PC-3 (cell line): ENCODE measurements around the gene AGAP1. TPM values are rescaled to one million over a fixed set of nuclear protein-coding genes. Genes with fewer than 3 reads are reported as not detected.
"Not testable (repeated sequence)": the region's sequence is repeated elsewhere in the genome, so short reads cannot be mapped to it uniquely, and the experiment has no call there.

Experiments used
- ATAC-seq: fragments of 200-7000 bp; cut with Tn5 transposase; 2 replicates; pipeline ENCODE4 v1.9.1; 2020; ENCODE audit warnings: mild to moderate bottlenecking, moderate library complexity
- BruUV-seq: library from RNA; stranded (reverse); fragments of 400-500 nt; replicated peaks from 2 replicates; lab custom pipeline; 2021; lab: Mats Ljungman, UMichigan
- CTCF ChIA-PET: fragments of 300-600 bp; sonication (Branson Sonifier 250); formaldehyde crosslinking; loops from one replicate; lab custom pipeline; 2022; ENCODE audit warnings: antibody characterized with exemption; lab: Charles Lee
- POLR2A ChIA-PET: fragments of 300-600 bp; sonication (Branson Sonifier 250); formaldehyde crosslinking; loops from one replicate; lab custom pipeline; 2022; ENCODE audit warnings: antibody characterized with exemption; ENCODE audit not compliant: unreplicated experiment; lab: Charles Lee
- DNase-seq: peaks from one replicate; pipeline ENCODE4 v3.0.0-alpha.2; 2015
- H2AFZ ChIP-seq: fragments of 300-600 bp; sonication (generic); 2 replicates; pipeline ENCODE4 v1.6.0; 2016; ENCODE audit warnings: antibody characterized with exemption, low read length
- H3F3A ChIP-seq: fragments of 300-600 bp; sonication (generic); one replicate; pipeline ENCODE4 v1.6.0; 2017; ENCODE audit warnings: antibody characterized with exemption, low read length, control low read depth, mild to moderate bottlenecking; ENCODE audit not compliant: unreplicated experiment
- H3K27ac ChIP-seq: fragments of 300-600 bp; sonication (generic); 2 replicates; pipeline ENCODE4 v1.5.1; 2016; ENCODE audit warnings: mild to moderate bottlenecking, low read length
- H3K27me3 ChIP-seq: fragments of 300-600 bp; sonication (generic); 2 replicates; pipeline ENCODE4 v1.6.1; 2016; ENCODE audit warnings: low read length, mixed read lengths
- H3K36me3 ChIP-seq: fragments of 300-600 bp; sonication (generic); 2 replicates; pipeline ENCODE4 v1.6.1; 2016; ENCODE audit warnings: low read depth, mixed run types, low read length, mixed read lengths
- H3K4me1 ChIP-seq: fragments of 300-600 bp; sonication (generic); 2 replicates; pipeline ENCODE4 v1.5.1; 2016; ENCODE audit warnings: low read length; ENCODE audit not compliant: insufficient read depth
- H3K4me2 ChIP-seq: fragments of 300-600 bp; sonication (generic); 2 replicates; pipeline ENCODE4 v1.6.0; 2016; ENCODE audit warnings: low read length
- H3K4me3 ChIP-seq: fragments of 300-600 bp; sonication (generic); 2 replicates; pipeline ENCODE4 v1.5.1; 2016; ENCODE audit warnings: mild to moderate bottlenecking, low read length, mixed read lengths
- H3K79me2 ChIP-seq: fragments of 300-600 bp; sonication (generic); 2 replicates; pipeline ENCODE4 v1.6.1; 2017; ENCODE audit warnings: low read length, mixed read lengths
- H3K9ac ChIP-seq: fragments of 300-600 bp; sonication (generic); 2 replicates; pipeline ENCODE4 v1.6.0; 2016; ENCODE audit warnings: mild to moderate bottlenecking, low read length
- H3K9me2 ChIP-seq: fragments of 300-600 bp; sonication (generic); replicated peaks from 2 replicates; pipeline ENCODE4 v1.6.1; 2016; ENCODE audit warnings: mixed run types, low read length, mixed read lengths
- H3K9me3 ChIP-seq: fragments of 300-600 bp; sonication (generic); 2 replicates; pipeline ENCODE4 v1.6.1; 2016; ENCODE audit warnings: low read length, mixed read lengths
- H4K20me1 ChIP-seq: fragments of 300-600 bp; sonication (generic); 2 replicates; pipeline ENCODE4 v1.6.1; 2016; ENCODE audit warnings: low read length, mixed read lengths
- EZH2 ChIP-seq: fragments of 300-600 bp; sonication (generic); IDR thresholded peaks from one replicate; pipeline ENCODE4 v1.6.1; 2017; ENCODE audit warnings: antibody characterized with exemption, mild to moderate bottlenecking, low read length; ENCODE audit not compliant: unreplicated experiment
- EZH2phosphoT487 ChIP-seq: fragments of 300-600 bp; sonication (generic); IDR thresholded peaks from 2 replicates; pipeline ENCODE4 v1.6.1; 2018; ENCODE audit warnings: mild to moderate bottlenecking, antibody characterized with exemption, low read length, borderline replicate concordance
- intact Hi-C: fragments of 100-400 bp; cut with micrococcal nuclease; formaldehyde crosslinking; loops from 2 replicates; pipeline ENCODE4 v1.9.0; 2023
- total RNA-seq: library from RNA; depleted of rRNA; stranded (reverse); fragments of >200 nt; gene quantifications from 2 replicates; pipeline ENCODE4 v1.2.3, GENCODE V29; 2014
- TF ChIP-seq, protein P1 (sequence below): fragments of 300-600 bp; sonication (generic); conservative IDR thresholded peaks from 2 replicates; pipeline ENCODE4 v1.5.1; 2017; ENCODE audit warnings: antibody characterized with exemption, low read depth, mild to moderate bottlenecking, low read length

Gene AGAP1
- total RNA-seq, 1 experiment from 2014 or later, result 31.0 TPM

DNA sequence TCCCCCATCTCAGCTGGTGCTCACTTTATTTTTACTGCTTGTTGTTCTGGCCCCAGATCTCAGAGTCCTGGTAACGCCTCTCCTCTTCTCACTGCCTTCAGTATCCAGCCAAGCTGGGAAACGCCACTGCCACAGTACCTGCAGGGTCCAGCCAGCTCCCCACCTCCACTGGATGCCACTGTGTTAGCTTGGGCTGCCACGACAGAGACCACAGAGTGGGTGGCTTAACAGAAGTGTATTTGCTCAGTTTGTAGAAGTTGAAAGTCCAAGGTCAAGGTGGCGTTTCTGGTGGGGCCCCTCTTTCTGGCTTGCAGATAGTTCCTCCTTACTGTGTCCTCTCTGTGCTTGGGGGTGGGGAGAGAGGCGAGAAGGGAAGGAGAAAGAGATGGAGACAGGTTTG lies 107.1 kb downstream of the AGAP1 start:
- ATAC-seq (no peak), DNase-seq (no peak)
- no peak overlapping the region for H3K9ac ChIP-seq
- no peak overlapping the region for H3K27ac ChIP-seq
- no peaks in the 10 kb centered on the region for H3K27me3 ChIP-seq
- H2AFZ ChIP-seq, result no peak overlapping the region
- H3K4me1 ChIP-seq, result no peaks in the 10 kb centered on the region
- intact Hi-C loops, result no loop called here
- no peaks in the 10 kb centered on the region for H3F3A ChIP-seq
- no TSS peak for BruUV-seq
- H3K4me3 ChIP-seq, result no peak overlapping the region
- POLR2A ChIA-PET, result no interaction called here
- H3K9me2 ChIP-seq, result no peaks in the 10 kb centered on the region
- CTCF ChIA-PET, result no interaction called here
- H3K79me2 ChIP-seq, result peaks cover 80% of the 10 kb centered on the region
- H3K9me3 ChIP-seq, result no peaks in the 10 kb centered on the region
- 0 out of 2 replicates have a peak, but pooled peaks cover 3% of the 10 kb centered on the region for H4K20me1 ChIP-seq
- no peak overlapping the region for H3K4me2 ChIP-seq
- no peak for TF ChIP-seq EZH2
- TF ChIP-seq, protein P1, sequence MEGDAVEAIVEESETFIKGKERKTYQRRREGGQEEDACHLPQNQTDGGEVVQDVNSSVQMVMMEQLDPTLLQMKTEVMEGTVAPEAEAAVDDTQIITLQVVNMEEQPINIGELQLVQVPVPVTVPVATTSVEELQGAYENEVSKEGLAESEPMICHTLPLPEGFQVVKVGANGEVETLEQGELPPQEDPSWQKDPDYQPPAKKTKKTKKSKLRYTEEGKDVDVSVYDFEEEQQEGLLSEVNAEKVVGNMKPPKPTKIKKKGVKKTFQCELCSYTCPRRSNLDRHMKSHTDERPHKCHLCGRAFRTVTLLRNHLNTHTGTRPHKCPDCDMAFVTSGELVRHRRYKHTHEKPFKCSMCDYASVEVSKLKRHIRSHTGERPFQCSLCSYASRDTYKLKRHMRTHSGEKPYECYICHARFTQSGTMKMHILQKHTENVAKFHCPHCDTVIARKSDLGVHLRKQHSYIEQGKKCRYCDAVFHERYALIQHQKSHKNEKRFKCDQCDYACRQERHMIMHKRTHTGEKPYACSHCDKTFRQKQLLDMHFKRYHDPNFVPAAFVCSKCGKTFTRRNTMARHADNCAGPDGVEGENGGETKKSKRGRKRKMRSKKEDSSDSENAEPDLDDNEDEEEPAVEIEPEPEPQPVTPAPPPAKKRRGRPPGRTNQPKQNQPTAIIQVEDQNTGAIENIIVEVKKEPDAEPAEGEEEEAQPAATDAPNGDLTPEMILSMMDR, result no peak
- TF ChIP-seq EZH2phosphoT487, result no peak
- H3K36me3 ChIP-seq, result no peaks in the 10 kb centered on the region

DNA sequence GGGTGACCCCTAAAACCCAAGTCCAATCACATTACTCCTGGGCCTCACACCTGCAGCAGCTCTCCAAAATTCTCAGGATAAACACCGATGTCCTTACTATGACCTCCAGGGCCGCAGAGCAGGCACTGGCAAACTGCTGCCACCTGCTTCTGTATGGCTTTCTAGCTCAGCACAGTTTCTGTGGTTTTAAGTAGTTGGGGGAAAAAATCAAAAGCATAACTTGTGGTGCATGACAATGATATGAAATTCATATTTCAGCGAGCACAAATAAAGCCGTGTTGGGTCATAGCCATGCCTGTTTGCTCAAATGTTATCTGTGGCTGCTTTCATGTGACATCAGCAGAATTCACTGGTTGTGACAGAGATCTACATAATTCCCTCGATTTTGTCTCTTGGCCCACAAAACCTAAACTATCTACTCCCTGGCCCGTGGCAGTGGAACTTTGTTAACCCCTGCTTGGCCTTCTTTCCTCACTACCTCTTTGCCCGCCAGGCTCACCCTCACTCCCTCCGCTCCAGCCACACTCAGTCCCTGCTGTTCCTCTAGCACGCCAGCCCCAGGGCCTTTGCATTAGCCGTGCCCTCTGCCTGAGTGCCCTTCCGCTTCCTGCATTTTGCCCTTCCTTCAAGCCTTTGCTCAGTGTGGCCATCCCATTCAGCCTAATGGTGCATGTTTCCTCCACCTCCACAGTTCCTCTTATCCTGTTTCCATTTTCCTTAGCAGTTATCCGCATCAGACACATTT lies 108.3 kb downstream of the AGAP1 start:
- ChIA-PET CTCF (no interaction called here), POLR2A (no interaction called here)
- ATAC-seq (no peak), DNase-seq (no peak)
- Histone ChIP-seq H3K4me3 (no peak overlapping the region), H3K27me3 (no peaks in the 10 kb centered on the region), H3K36me3 (no peaks in the 10 kb centered on the region), H3F3A (no peaks in the 10 kb centered on the region), H3K9me3 (no peaks in the 10 kb centered on the region), H3K9ac (no peak overlapping the region), H3K4me2 (no peak overlapping the region), H3K27ac (no peak overlapping the region), H4K20me1 (0 out of 2 replicates have a peak, but pooled peaks cover 3% of the 10 kb centered on the region), H3K79me2 (peaks cover 80% of the 10 kb centered on the region), H3K9me2 (no peaks in the 10 kb centered on the region), H2AFZ (no peak overlapping the region), H3K4me1 (no peaks in the 10 kb centered on the region)
- no TSS peak for BruUV-seq
- TF ChIP-seq, protein P1, result no peak
- TF ChIP-seq EZH2 (no peak), EZH2phosphoT487 (no peak)
- intact Hi-C loops, result no loop called here

DNA sequence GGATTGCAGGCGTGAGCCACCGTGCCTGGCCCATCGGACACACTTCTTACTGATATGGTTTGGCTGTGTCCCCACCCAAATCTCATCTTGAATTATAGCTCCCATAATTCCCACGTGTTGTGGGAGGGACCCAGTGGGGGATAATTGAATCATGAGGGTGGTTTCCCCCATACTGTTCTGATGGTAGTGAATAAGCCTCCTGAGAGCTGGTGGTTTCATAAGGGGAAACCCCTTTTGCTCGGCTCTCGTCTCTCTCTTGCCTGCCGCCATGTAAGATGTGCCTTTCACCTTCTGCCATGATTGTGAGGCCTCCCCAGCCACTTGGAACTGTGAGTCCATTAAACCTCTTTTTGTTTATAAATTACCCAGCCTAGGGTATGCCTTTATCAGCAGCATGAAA lies 109.1 kb downstream of the AGAP1 start:
- POLR2A ChIA-PET, result not testable (repeated sequence)

More for the DNA sequence above, 109.1 kb downstream of the AGAP1 start:
- H3K27me3 ChIP-seq, DNase-seq, H3K27ac ChIP-seq, H3K9me2 ChIP-seq, ATAC-seq, H3K4me3 ChIP-seq, H3F3A ChIP-seq, BruUV-seq, H2AFZ ChIP-seq, H3K9ac ChIP-seq, intact Hi-C loops, H3K4me1 ChIP-seq, H3K4me2 ChIP-seq, H3K9me3 ChIP-seq, CTCF ChIA-PET, H4K20me1 ChIP-seq, H3K36me3 ChIP-seq: not testable (repeated sequence)
- peaks cover 82% of the 10 kb centered on the region for H3K79me2 ChIP-seq
